Measurements from ENCODE around the gene TMA16. TPM values are rescaled to one million over a fixed set of nuclear protein-coding genes. Genes with fewer than 3 reads are reported as not detected.

TMA16 gene
- total and polyA plus RNA-seq, 2 of the 13 experiments (the other 11 are each of a cell fraction or from before 2014, with no cell fraction given), result 8.1 to 52.5 TPM

GRCh38 chr4:163544407-163545038, 50.0 kb downstream of the TMA16 start (continued):
- TF ChIP-seq REST (IDR thresholded peaks at IDR 0.05; ENCODE audit: borderline replicate concordance in 1 of 2, low read depth in 1 of 2, low read length in 2 of 2) (no peak), ZNF513 (CRISPR knock-in tag; conservative IDR thresholded peaks at IDR 0.05) (no peak), CTCF (CRISPR knock-in tag; IDR thresholded peaks at IDR 0.05) (peak; percentile 86), ZNF276 (CRISPR knock-in tag; IDR thresholded peaks at IDR 0.05; ENCODE audit: low read depth) (no peak), ZNF780A (CRISPR knock-in tag; IDR thresholded peaks at IDR 0.05) (no peak), ZNF10 (CRISPR knock-in tag; IDR thresholded peaks at IDR 0.05; ENCODE audit: borderline replicate concordance, low read depth) (no peak), TEAD3 (CRISPR knock-in tag; optimal IDR thresholded peaks at IDR 0.05; ENCODE audit: borderline replicate concordance) (peak; percentile 14), RAD21 (CRISPR knock-in tag; IDR thresholded peaks at IDR 0.05) (peak; percentile 34; the same call in 1 of the 2 replicates), PHF5A (CRISPR knock-in tag; IDR thresholded peaks at IDR 0.05; ENCODE audit: low read depth, unreplicated experiment) (no peak), SIN3B (IDR thresholded peaks at IDR 0.05; ENCODE audit: low read length) (no peak), KDM2A (CRISPR knock-in tag; IDR thresholded peaks at IDR 0.05; ENCODE audit: borderline replicate concordance, low read depth) (peak; percentile 35; the same call in 1 of the 2 replicates), PRDM4 (CRISPR knock-in tag; IDR thresholded peaks at IDR 0.05; ENCODE audit: borderline replicate concordance) (no peak), ZNF460 (CRISPR knock-in tag; IDR thresholded peaks at IDR 0.05; ENCODE audit: borderline replicate concordance) (no peak), NFYB (CRISPR knock-in tag; IDR thresholded peaks at IDR 0.05) (no peak), PREB (CRISPR knock-in tag; IDR thresholded peaks at IDR 0.05) (no peak), ZMYM4 (CRISPR knock-in tag; IDR thresholded peaks at IDR 0.05) (0 out of 2 replicates have a peak, but pooled peaks have one; percentile 18)

All from HepG2 (cell line).